ENCODE measurements around the gene HOXB4. TPM values are rescaled to one million over a fixed set of nuclear protein-coding genes. Genes with fewer than 3 reads are reported as not detected.

HOXB4 gene
- total RNA-seq, 2 experiments from 2014 or later: 7.4 to 8.9 TPM

- H3K9me2 ChIP-seq (ENCODE audit: insufficient read depth, low read length): no peaks in the 10 kb centered on the region
- intact Hi-C loops (cut with micrococcal nuclease; ENCODE audit: unreplicated experiment): no loop called here
- no peak overlapping the region for H2AFZ ChIP-seq (ENCODE audit: low read length)
- H3K9me3 ChIP-seq (ENCODE audit: low read length): no peaks in the 10 kb centered on the region
- H3K27ac ChIP-seq (ENCODE audit: low read depth, low read length, poor library complexity, severe bottlenecking): no peak overlapping the region
- H3K4me3 ChIP-seq (ENCODE audit: low read depth, low read length, poor library complexity, severe bottlenecking): no peak overlapping the region
- TF ChIP-seq CTCF (conservative IDR thresholded peaks at IDR 0.05; ENCODE audit: low read length): no peak
- TF ChIP-seq EZH2phosphoT487 (IDR thresholded peaks at IDR 0.05; ENCODE audit: borderline replicate concordance, low read depth, low read length): no peak
- no peaks in the 10 kb centered on the region for H3K4me1 ChIP-seq (ENCODE audit: insufficient read depth, low read length, poor library complexity, severe bottlenecking)
- CTCF ChIA-PET (ENCODE audit: unreplicated experiment): no interaction called here
- no TSS peak for BruUV-seq (replicated peaks)
- H3K4me2 ChIP-seq (ENCODE audit: low read length): no peak overlapping the region
- H3K79me2 ChIP-seq (ENCODE audit: insufficient read depth, low read depth, low read length): no peaks in the 10 kb centered on the region
- no peak for DNase-seq (ENCODE audit: low spot score)
- H4K20me1 ChIP-seq (ENCODE audit: insufficient read depth, low read length): no peaks in the 10 kb centered on the region
- POLR2A ChIA-PET: no interaction called here
- H3K36me3 ChIP-seq (ENCODE audit: insufficient read depth, low read length): no peaks in the 10 kb centered on the region
These were observed 18.9 kb downstream of the HOXB4 start for GRCh38 chr17:48559122-48559839.

- intact Hi-C loops (cut with micrococcal nuclease; ENCODE audit: unreplicated experiment): no loop called here
- BruUV-seq (replicated peaks): no TSS peak
- Histone ChIP-seq H3K4me2 (ENCODE audit: low read length) (no peak overlapping the region), H3K27ac (ENCODE audit: low read depth, low read length, poor library complexity, severe bottlenecking) (no peak overlapping the region), H2AFZ (ENCODE audit: low read length) (no peak overlapping the region), H3K4me3 (ENCODE audit: low read depth, low read length, poor library complexity, severe bottlenecking) (no peak overlapping the region), H3K36me3 (ENCODE audit: insufficient read depth, low read length) (no peaks in the 10 kb centered on the region), H3K9me3 (ENCODE audit: low read length) (no peaks in the 10 kb centered on the region), H4K20me1 (ENCODE audit: insufficient read depth, low read length) (no peaks in the 10 kb centered on the region), H3K79me2 (ENCODE audit: insufficient read depth, low read depth, low read length) (no peaks in the 10 kb centered on the region), H3K9me2 (ENCODE audit: insufficient read depth, low read length) (no peaks in the 10 kb centered on the region), H3K4me1 (ENCODE audit: insufficient read depth, low read length, poor library complexity, severe bottlenecking) (no peaks in the 10 kb centered on the region)
- POLR2A ChIA-PET: no interaction called here
- CTCF ChIA-PET (ENCODE audit: unreplicated experiment): no interaction called here
- no peak for DNase-seq (ENCODE audit: low spot score)
- TF ChIP-seq CTCF (conservative IDR thresholded peaks at IDR 0.05; ENCODE audit: low read length) (no peak), EZH2phosphoT487 (IDR thresholded peaks at IDR 0.05; ENCODE audit: borderline replicate concordance, low read depth, low read length) (no peak)
These were observed 19.4 kb downstream of the HOXB4 start for GRCh38 chr17:48558831-48559121.

GRCh38 chr17:48558057-48558830 is 19.9 kb downstream of the HOXB4 start:
- no TSS peak for BruUV-seq (replicated peaks)
- CTCF ChIA-PET (ENCODE audit: unreplicated experiment): no interaction called here
- Histone ChIP-seq H3K27ac (ENCODE audit: low read depth, low read length, poor library complexity, severe bottlenecking) (no peak overlapping the region), H3K79me2 (ENCODE audit: insufficient read depth, low read depth, low read length) (no peaks in the 10 kb centered on the region), H3K36me3 (ENCODE audit: insufficient read depth, low read length) (no peaks in the 10 kb centered on the region), H3K9me2 (ENCODE audit: insufficient read depth, low read length) (no peaks in the 10 kb centered on the region), H4K20me1 (ENCODE audit: insufficient read depth, low read length) (no peaks in the 10 kb centered on the region), H2AFZ (ENCODE audit: low read length) (no peak overlapping the region), H3K4me2 (ENCODE audit: low read length) (no peak overlapping the region), H3K4me3 (ENCODE audit: low read depth, low read length, poor library complexity, severe bottlenecking) (no peak overlapping the region), H3K9me3 (ENCODE audit: low read length) (no peaks in the 10 kb centered on the region), H3K4me1 (ENCODE audit: insufficient read depth, low read length, poor library complexity, severe bottlenecking) (no peaks in the 10 kb centered on the region)
- TF ChIP-seq EZH2phosphoT487 (IDR thresholded peaks at IDR 0.05; ENCODE audit: borderline replicate concordance, low read depth, low read length) (no peak), CTCF (conservative IDR thresholded peaks at IDR 0.05; ENCODE audit: low read length) (no peak)
- POLR2A ChIA-PET: no interaction called here
- DNase-seq (ENCODE audit: low spot score): no peak
- intact Hi-C loops (cut with micrococcal nuclease; ENCODE audit: unreplicated experiment): no loop called here

Data from OCI-LY7 (cell line).